Choroid plexus epithelial cell (primary cell): ENCODE measurements around the gene DENND1B.
A peak's percentile ranks its signal among the peaks of the same experiment; 100 is the strongest.

ENCODE experiments used
- DNase-seq: peaks from one replicate; pipeline ENCODE4 v3.0.0-alpha.2; 2010; ENCODE audit warnings: low read depth
- H3K4me3 ChIP-seq: 2 replicates; pipeline ENCODE4 v1.5.1; 2011; ENCODE audit warnings: low read depth, mild to moderate bottlenecking, control low read depth, low read length, moderate library complexity
- TF ChIP-seq, protein P1 (sequence below): conservative IDR thresholded peaks from 2 replicates; pipeline ENCODE4 v1.5.1; 2011; ENCODE audit warnings: low read depth, mild to moderate bottlenecking, control low read depth, inconsistent platforms, low read length, moderate library complexity

Gene DENND1B

DNA sequence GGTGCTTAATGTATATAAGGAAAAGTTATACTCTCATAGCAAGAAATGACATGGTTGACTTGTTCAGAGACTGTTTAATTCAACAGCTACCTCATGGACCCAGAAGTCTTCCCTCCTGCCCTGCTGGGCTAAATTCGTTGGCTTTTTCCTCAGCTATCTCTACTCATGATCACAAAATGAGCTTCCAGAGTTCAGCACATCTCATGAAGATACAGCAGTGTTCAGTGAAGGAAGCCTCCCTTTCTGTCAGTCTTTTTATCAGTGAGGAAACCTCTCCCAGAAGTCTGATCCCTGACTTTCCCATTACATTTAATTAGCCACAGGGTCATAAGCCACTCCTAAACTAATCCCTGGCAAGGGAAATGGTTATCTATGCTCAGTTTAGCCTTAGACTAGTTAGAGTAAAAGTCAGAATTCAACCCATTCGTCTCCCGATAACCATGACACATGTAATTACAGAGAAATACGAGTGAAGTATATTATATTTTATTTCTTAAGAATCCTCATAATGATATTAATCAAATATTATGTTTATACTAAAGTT, 97.5 kb downstream of the DENND1B start:
- no peak for DNase-seq
- TF ChIP-seq, protein P1, sequence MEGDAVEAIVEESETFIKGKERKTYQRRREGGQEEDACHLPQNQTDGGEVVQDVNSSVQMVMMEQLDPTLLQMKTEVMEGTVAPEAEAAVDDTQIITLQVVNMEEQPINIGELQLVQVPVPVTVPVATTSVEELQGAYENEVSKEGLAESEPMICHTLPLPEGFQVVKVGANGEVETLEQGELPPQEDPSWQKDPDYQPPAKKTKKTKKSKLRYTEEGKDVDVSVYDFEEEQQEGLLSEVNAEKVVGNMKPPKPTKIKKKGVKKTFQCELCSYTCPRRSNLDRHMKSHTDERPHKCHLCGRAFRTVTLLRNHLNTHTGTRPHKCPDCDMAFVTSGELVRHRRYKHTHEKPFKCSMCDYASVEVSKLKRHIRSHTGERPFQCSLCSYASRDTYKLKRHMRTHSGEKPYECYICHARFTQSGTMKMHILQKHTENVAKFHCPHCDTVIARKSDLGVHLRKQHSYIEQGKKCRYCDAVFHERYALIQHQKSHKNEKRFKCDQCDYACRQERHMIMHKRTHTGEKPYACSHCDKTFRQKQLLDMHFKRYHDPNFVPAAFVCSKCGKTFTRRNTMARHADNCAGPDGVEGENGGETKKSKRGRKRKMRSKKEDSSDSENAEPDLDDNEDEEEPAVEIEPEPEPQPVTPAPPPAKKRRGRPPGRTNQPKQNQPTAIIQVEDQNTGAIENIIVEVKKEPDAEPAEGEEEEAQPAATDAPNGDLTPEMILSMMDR: no peak

GRCh38 chr1:197677313-197677712, 98.0 kb downstream of the DENND1B start:
- TF ChIP-seq, protein P1: no peak
- DNase-seq: no peak
- H3K4me3 ChIP-seq: no peak overlapping the region

More for the DNA sequence above, 97.5 kb downstream of the DENND1B start:
- H3K4me3 ChIP-seq: no peak overlapping the region

GRCh38 chr1:197675583-197676208, 99.6 kb downstream of the DENND1B start:
- peak overlapping the region; percentile 44 for H3K4me3 ChIP-seq
- TF ChIP-seq, protein P1: no peak
- peak; percentile 29 for DNase-seq

GRCh38 chr1:197674286-197674685, 101.0 kb downstream of the DENND1B start:
- DNase-seq: no peak
- no peak overlapping the region for H3K4me3 ChIP-seq
- TF ChIP-seq, protein P1: no peak

- DNase-seq: no peak
- TF ChIP-seq, protein P1: no peak
- H3K4me3 ChIP-seq: no peak overlapping the region
Observed at GRCh38 chr1:197673292-197673691, 102.0 kb downstream of the DENND1B start.

- TF ChIP-seq, protein P1: no peak
- no peak overlapping the region for H3K4me3 ChIP-seq
Observed at GRCh38 chr1:197672347-197672746, 102.9 kb downstream of the DENND1B start.

GRCh38 chr1:197671920-197672319, 103.4 kb downstream of the DENND1B start:
- TF ChIP-seq, protein P1: no peak
- no peak for DNase-seq
- H3K4me3 ChIP-seq: no peak overlapping the region

More at GRCh38 chr1:197672347-197672746, 102.9 kb downstream of the DENND1B start:
- no peak for DNase-seq
